GM12878 (cell line): ENCODE results near the gene PTAFR. TPM values are rescaled to one million over a fixed set of nuclear protein-coding genes. Genes with fewer than 3 reads are reported as not detected.

ENCODE experiments used
- ATAC-seq: fragments of 200-7000 bp; cut with Tn5 transposase; 3 replicates; pipeline ENCODE4 v1.9.1; 2020; ENCODE audit warnings: mild to moderate bottlenecking, moderate library complexity
- Bru-seq: library from RNA; stranded (reverse); fragments of 400-500 nt; gene quantifications from one replicate; lab custom pipeline; 2021; lab: Mats Ljungman, UMichigan
- BruChase-seq, 2 experiments: library from RNA; stranded (reverse); fragments of 400-500 nt; gene quantifications; one replicate each; lab custom pipeline; 2021; lab: Mats Ljungman, UMichigan
- BruUV-seq: library from RNA; stranded (reverse); fragments of 400-500 nt; replicated peaks from 2 replicates; lab custom pipeline; 2021; lab: Mats Ljungman, UMichigan
- CTCF ChIA-PET: fragments of 300-600 bp; sonication (Branson Sonifier 250); formaldehyde crosslinking; extraction: SDS; loops from one replicate; lab custom pipeline; 2021; ENCODE audit warnings: inconsistent platforms; lab: Yijun Ruan, JAX
- POLR2A ChIA-PET: fragments of 350-600 bp; formaldehyde crosslinking; extraction: SDS; loops from one replicate; lab custom pipeline; 2021; ENCODE audit warnings: inconsistent platforms; lab: Charles Lee
- RAD21 ChIA-PET: fragments of 300-600 bp; sonication (Branson Sonifier 250); formaldehyde crosslinking; loops from one replicate; lab custom pipeline; 2023; ENCODE audit warnings: antibody characterized with exemption; ENCODE audit not compliant: unreplicated experiment; lab: Charles Lee
- SMC1A ChIA-PET: fragments of 300-600 bp; sonication (Branson Sonifier 250); formaldehyde crosslinking; loops from one replicate; lab custom pipeline; 2023; ENCODE audit not compliant: unreplicated experiment, uncharacterized antibody; lab: Charles Lee
- DNase-seq: peaks from one replicate; pipeline ENCODE4 v3.0.0-alpha.2; 2011; ENCODE audit warnings: low read depth, low spot score
- FAIRE-seq: peaks from 3 replicates; lab custom pipeline; 2011; peaks lifted over from hg19 to GRCh38; lab: Jason Lieb, UNC
- H2AFZ ChIP-seq: 2 replicates; pipeline ENCODE4 v1.6.0; 2011; ENCODE audit warnings: low read depth, low read length, control low read depth; ENCODE audit not compliant: control insufficient read depth
- H3K27ac ChIP-seq: 2 replicates; pipeline ENCODE4 v1.5.1; 2011; ENCODE audit warnings: control low read depth; ENCODE audit not compliant: control insufficient read depth, insufficient read depth
- H3K27me3 ChIP-seq, 2 experiments: replicated peaks in 1 of 2; 2 replicates each; pipeline versions ENCODE4 v1.6.0 to v1.6.1; 2011; ENCODE audit warnings: low read length in 1 of 2; ENCODE audit not compliant: control insufficient read depth in 2 of 2, insufficient read depth in 2 of 2
- H3K36me3 ChIP-seq, 2 experiments: 2 replicates each; pipeline ENCODE4 v1.5.1; 2011; ENCODE audit warnings: low read length in 1 of 2; ENCODE audit not compliant: control insufficient read depth in 2 of 2, insufficient read depth in 2 of 2
- H3K4me1 ChIP-seq: 2 replicates; pipeline ENCODE4 v1.6.1; 2011; ENCODE audit warnings: mild to moderate bottlenecking, low read length, moderate library complexity, mixed read lengths; ENCODE audit not compliant: control insufficient read depth, insufficient read depth
- H3K4me2 ChIP-seq: 2 replicates; pipeline ENCODE4 v1.6.0; 2011; ENCODE audit warnings: control low read depth; ENCODE audit not compliant: control insufficient read depth, insufficient read depth
- H3K4me3 ChIP-seq: fragments of 200-600 bp; sonication (generic); 2 replicates; pipeline ENCODE4 v1.5.1; 2016
- H3K79me2 ChIP-seq: 2 replicates; pipeline ENCODE4 v1.6.0; 2011; ENCODE audit warnings: low read length; ENCODE audit not compliant: control insufficient read depth, insufficient read depth
- H3K9ac ChIP-seq: 2 replicates; pipeline ENCODE4 v1.8.0; 2011; ENCODE audit warnings: low read length, control low read depth, mixed read lengths; ENCODE audit not compliant: control insufficient read depth, insufficient read depth
- H3K9me3 ChIP-seq: replicated peaks from 3 replicates; pipeline ENCODE4 v1.5.1; 2011; ENCODE audit warnings: mild to moderate bottlenecking, low read length; ENCODE audit not compliant: control insufficient read depth, insufficient read depth
- H4K20me1 ChIP-seq: 2 replicates; pipeline ENCODE4 v1.6.0; 2011; ENCODE audit not compliant: control insufficient read depth, insufficient read depth
- ASH2L ChIP-seq: fragments of 300-600, 200-600 bp; sonication (generic); IDR thresholded peaks from 2 replicates; pipeline ENCODE4 v1.6.1; 2017; ENCODE audit warnings: low read depth, mild to moderate bottlenecking, borderline replicate concordance
- ATF2 ChIP-seq: IDR thresholded peaks from 2 replicates; pipeline ENCODE4 v1.6.1; 2012; ENCODE audit warnings: low read length, inconsistent platforms
- CHD2 ChIP-seq: IDR thresholded peaks from 2 replicates; pipeline ENCODE4 v1.6.1; 2011; ENCODE audit warnings: low read depth, low read length, improper control_type of control experiment, borderline replicate concordance
- FOXK2 ChIP-seq: fragments of 450-650 bp; IDR thresholded peaks from 2 replicates; pipeline ENCODE4 v1.6.1; 2017; ENCODE audit warnings: mild to moderate bottlenecking, moderate library complexity
- IKZF2 ChIP-seq, 2 experiments: fragments of 450-650 bp; IDR thresholded peaks; 2 replicates each; pipeline ENCODE4 v1.6.1; 2017; ENCODE audit warnings: mild to moderate bottlenecking in 2 of 2, moderate library complexity in 2 of 2
- LARP7 ChIP-seq: fragments of 450-650 bp; IDR thresholded peaks from 2 replicates; pipeline ENCODE4 v1.6.1; 2017; ENCODE audit warnings: mild to moderate bottlenecking
- MAX ChIP-seq: IDR thresholded peaks from 2 replicates; pipeline ENCODE4 v1.6.1; 2012; ENCODE audit warnings: low read depth, low read length, improper control_type of control experiment
- POLR2AphosphoS2 ChIP-seq: IDR thresholded peaks from 2 replicates; pipeline ENCODE4 v1.6.1; 2011; ENCODE audit warnings: low read depth, mild to moderate bottlenecking, low read length, improper control_type of control experiment, moderate library complexity
- SMAD1 ChIP-seq: fragments of 450-650 bp; IDR thresholded peaks from 2 replicates; pipeline ENCODE4 v1.6.1; 2018; ENCODE audit warnings: mild to moderate bottlenecking, low read depth; ENCODE audit not compliant: partially characterized antibody
- SMAD5 ChIP-seq: IDR thresholded peaks from 2 replicates; pipeline ENCODE4 v1.6.1; 2016; ENCODE audit warnings: antibody characterized with exemption, low read depth
- WGBS: methylation state at CpG from one replicate; pipeline ENCODE4 v1.1.6; 2016; ENCODE audit warnings: low lambda C conversion rate; ENCODE audit not compliant: insufficient replicate concordance, insufficient coverage; ENCODE audit errors: missing lambda C conversion rate; 5-methylcytosine and 5-hydroxymethylcytosine counted together
- in situ Hi-C: fragments of 300-500 bp; cut with MboI; formaldehyde crosslinking; loops from 9 replicates; pipeline ENCODE4 v1.14.3; 2018; ENCODE audit warnings: mixed read lengths
- intact Hi-C: fragments of 100-400 bp; cut with micrococcal nuclease; formaldehyde crosslinking; loops from one replicate; pipeline ENCODE4 v1.14.2; 2022; ENCODE audit not compliant: unreplicated experiment
- long read RNA-seq, 2 experiments: library from polyadenylated mRNA; unstranded; transcript quantifications; one replicate each; pipeline ENCODE4 v2.0.0, GENCODE V29; 2019 to 2020
- polyA minus RNA-seq, 3 experiments: library from RNA; depleted of rRNA, polyadenylated mRNA; stranded (reverse); fragments of >200 nt; gene quantifications; 2 replicates each; pipeline ENCODE4 v1.2.3, GENCODE V29; 2011
- polyA plus RNA-seq, 11 experiments: library from polyadenylated mRNA; depleted of rRNA in 4 of 11; unstranded in 6 of 11; stranded (reverse) in 5 of 11; fragments of >200 nt; fragmentation: Nextera tagmentation in 4 of 11; fragmentation: Illumina TruSeq in 1 of 11; extraction: Ambion mirVana in 4 of 11; extraction: Trizol in 1 of 11; gene quantifications; 1 replicate in 1 of 11; 2 replicates in 10 of 11; pipeline versions ENCODE4 v1.2.1 to v1.2.3, GENCODE V29; 2011 to 2016; ENCODE audit warnings: inconsistent platforms in 2 of 11, missing spikeins in 2 of 11, low read depth in 1 of 11
- total RNA-seq, 4 experiments: library from RNA; depleted of rRNA in 3 of 4; stranded (reverse); fragments of >200 nt in 3 of 4; fragmentation: Illumina TruSeq in 1 of 4; extraction: Trizol in 1 of 4; gene quantifications; 2 replicates each; pipeline versions ENCODE4 v1.2.1 to v1.2.3, GENCODE V29; 2013 to 2021
- TF ChIP-seq, protein P1 (sequence below): fragments of 450-650 bp; conservative IDR thresholded peaks from 2 replicates; pipeline ENCODE4 v1.6.1; 2017; ENCODE audit warnings: mild to moderate bottlenecking, moderate library complexity

The PTAFR gene, protein sequence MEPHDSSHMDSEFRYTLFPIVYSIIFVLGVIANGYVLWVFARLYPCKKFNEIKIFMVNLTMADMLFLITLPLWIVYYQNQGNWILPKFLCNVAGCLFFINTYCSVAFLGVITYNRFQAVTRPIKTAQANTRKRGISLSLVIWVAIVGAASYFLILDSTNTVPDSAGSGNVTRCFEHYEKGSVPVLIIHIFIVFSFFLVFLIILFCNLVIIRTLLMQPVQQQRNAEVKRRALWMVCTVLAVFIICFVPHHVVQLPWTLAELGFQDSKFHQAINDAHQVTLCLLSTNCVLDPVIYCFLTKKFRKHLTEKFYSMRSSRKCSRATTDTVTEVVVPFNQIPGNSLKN
- total RNA-seq (2013; cell fraction: nucleolus; rRNA removed): 63.0 and 72.4 TPM in 2 replicates
- total RNA-seq (2014; rRNA removed): 18.1 and 23.9 TPM in 2 replicates
- 20.1 and 20.2 TPM in 2 replicates for total RNA-seq (2014; rRNA removed; fragmentation: Illumina TruSeq; extraction: Trizol)
- total RNA-seq (2021): 25.5 and 28.4 TPM in 2 replicates
- 5.8 TPM for polyA plus RNA-seq (2011; ENCODE audit: low read depth)
- polyA plus RNA-seq (2011; rRNA removed): 167 and 251 TPM in 2 replicates
- polyA plus RNA-seq (2011; cell fraction: cytosol; rRNA removed): 376 and 431 TPM in 2 replicates
- polyA plus RNA-seq (2011; cell fraction: nucleus; rRNA removed): 49.8 and 57.4 TPM in 2 replicates
- 7.3 and 10.0 TPM in 2 replicates for polyA plus RNA-seq (2012)
- polyA plus RNA-seq (2014; fragmentation: Illumina TruSeq; extraction: Trizol): 30.6 and 31.1 TPM in 2 replicates
- 10 to 100 TPM; 29.8 to 57.7 TPM for polyA plus RNA-seq (2014; fragmentation: Nextera tagmentation; extraction: Ambion mirVana)
- 25.5 and 31.3 TPM in 2 replicates for polyA plus RNA-seq (2014; rRNA removed)
- 10 to 100 TPM; 17.5 to 18.2 TPM for polyA plus RNA-seq (2016; fragmentation: Nextera tagmentation; extraction: Ambion mirVana)
- polyA minus RNA-seq (2011; rRNA and poly(A)+ RNA removed): 334 and 394 TPM in 2 replicates
- 67.7 and 82.6 TPM in 2 replicates for polyA minus RNA-seq (2011; cell fraction: cytosol; rRNA and poly(A)+ RNA removed)
- 16.6 and 29.9 TPM in 2 replicates for polyA minus RNA-seq (2011; cell fraction: nucleus; rRNA and poly(A)+ RNA removed)
- Bru-seq, nascent RNA: percentile 77 among the genes with signal in this experiment
- percentile 76 among the genes with signal in this experiment for BruChase-seq, experiment 1, labeled RNA remaining after a 6-hour chase
- BruChase-seq, experiment 2, labeled RNA remaining after a 2-hour chase: percentile 79 among the genes with signal in this experiment
- long read RNA-seq, experiment 1, full-length matches to known transcripts: 54 of 65 reads
- long read RNA-seq, experiment 1, partial matches to known transcripts: 0 of 65 reads
- long read RNA-seq, experiment 1, other reads (novel, unspliced or antisense): 11 of 65 reads
- long read RNA-seq, experiment 2, full-length matches to known transcripts: 180 of 266 reads
- long read RNA-seq, experiment 2, partial matches to known transcripts: 1 of 266 reads
- long read RNA-seq, experiment 2, other reads (novel, unspliced or antisense): 85 of 266 reads

DNA sequence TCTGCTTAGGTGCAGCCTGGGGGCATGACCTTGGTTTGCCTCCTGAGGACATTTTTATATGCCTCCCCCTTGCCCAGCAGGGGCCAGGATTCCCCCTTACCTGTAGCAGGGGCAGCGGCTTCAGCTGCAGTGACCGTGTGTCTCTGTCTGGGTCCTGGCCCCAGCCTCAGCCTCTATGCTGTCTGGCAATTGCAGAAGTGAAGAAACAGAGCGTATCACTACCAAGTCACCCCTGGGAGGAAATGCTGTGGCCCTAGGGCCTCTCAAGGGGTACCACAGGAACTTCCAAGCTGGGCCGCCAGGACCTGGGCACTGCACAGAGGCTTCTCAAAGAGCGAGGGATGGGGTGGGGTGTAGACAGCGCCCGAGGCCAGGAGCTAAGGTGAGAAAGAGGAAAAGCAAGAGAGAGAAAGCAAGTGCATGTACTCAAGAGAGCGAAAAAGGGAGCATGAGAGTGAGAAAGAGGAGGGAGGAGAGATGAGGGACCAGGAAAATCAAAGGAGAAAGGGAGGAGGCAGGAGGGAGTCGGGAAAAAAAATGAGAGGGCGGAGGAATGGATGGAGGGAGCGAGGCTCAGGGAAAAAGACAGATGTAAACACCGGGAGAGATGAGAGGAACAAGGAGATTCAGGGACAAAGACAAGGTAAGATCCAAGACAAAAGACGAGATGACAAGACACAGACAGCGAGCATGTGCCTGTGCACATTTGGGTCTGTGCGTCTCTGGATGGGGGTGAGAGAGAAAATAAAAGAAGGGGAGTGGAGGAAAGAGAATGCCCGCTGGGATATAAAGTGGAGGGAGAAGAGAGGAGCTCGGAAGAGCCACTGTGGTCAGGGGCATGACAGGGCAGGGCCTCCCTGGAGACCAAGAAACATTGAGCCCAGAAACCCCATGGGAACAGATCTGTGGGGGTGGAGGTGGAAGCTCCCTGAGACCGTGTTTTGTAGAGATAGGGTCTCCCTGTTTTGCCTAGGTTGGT is at the start of gene PTAFR:
Gene PTAFR, minus strand, starts transcription at position 199 of the 979 bp plus-strand sequence. CDS start 25,669 bp downstream, outside the sequence.
- in situ Hi-C loops: no loop called here
- 9% methylated on average over 18 of the region's 18 CpGs for WGBS
- POLR2A ChIA-PET: interaction anchor here (0.6 to 7.3 kb wide), 10 partner anchors 10 to 85 kb away, joined by 3 to 64 read pairs (median 4); partner anchors contain the start of gene DNAJC8
- H3K27ac ChIP-seq: peak within 1 kb of the TSS; percentile 56
- H4K20me1 ChIP-seq: no peaks in the 10 kb centered on the region
- H3K36me3 ChIP-seq: 0 out of 4 replicates have a peak, but pooled peaks cover 0 to under 1% of the 10 kb centered on the region in 2 experiments
- peak; percentile 72 for ATAC-seq
- no peaks in the 10 kb centered on the region for H3K9me3 ChIP-seq
- intact Hi-C loops: loop anchor here (1.0 to 10.0 kb wide), 2 partner anchors 23 to 312 kb away; no protein-coding TSS in a partner anchor
- DNase-seq: no peak
- SMC1A ChIA-PET: interaction anchor here (0.7 to 6.9 kb wide), 13 partner anchors 8 to 87 kb away, joined by 3 to 101 read pairs (median 5); partner anchors contain the start of gene EYA3
- peak within 1 kb of the TSS; percentile 48; the same call in 1 of the 2 replicates for H3K4me3 ChIP-seq
- BruUV-seq: no TSS peak
- H3K79me2 ChIP-seq: peaks cover 8% of the 10 kb centered on the region
- no peaks in the 10 kb centered on the region for H3K27me3 ChIP-seq
- peak within 1 kb of the TSS; percentile 61 for H3K9ac ChIP-seq
- no peak for FAIRE-seq
- H2AFZ ChIP-seq: peak within 1 kb of the TSS; percentile 57
- peaks cover 59% of the 10 kb centered on the region for H3K4me1 ChIP-seq
- CTCF ChIA-PET: interaction anchor here (0.6 to 2.3 kb wide), 11 partner anchors 11 to 182 kb away, joined by 3 to 10 read pairs (median 5); no protein-coding TSS in a partner anchor
- RAD21 ChIA-PET: interaction anchor here (0.6 to 9.6 kb wide), 13 partner anchors 7 to 87 kb away, joined by 3 to 139 read pairs (median 4); partner anchors contain the start of genes ATP5IF1 and EYA3
- peak within 1 kb of the TSS; percentile 97 for H3K4me2 ChIP-seq
- peak; percentile 90 to 92 for TF ChIP-seq IKZF2 (IDR thresholded peaks at IDR 0.05)
- TF ChIP-seq LARP7: peak; percentile 28; the same call in 1 of the 2 replicates
- no peak for TF ChIP-seq FOXK2
- peak; percentile 35; the same call in 1 of the 2 replicates for TF ChIP-seq SMAD5
- peak; percentile 69 for TF ChIP-seq SMAD1
- TF ChIP-seq ATF2: no peak
- peak; percentile 38; the same call in 1 of the 2 replicates for TF ChIP-seq CHD2
- peak; percentile 7; the same call in 1 of the 2 replicates for TF ChIP-seq MAX
- TF ChIP-seq POLR2AphosphoS2: no peak; the same call in 1 of the 2 replicates
- TF ChIP-seq ASH2L: no peak
- TF ChIP-seq, protein P1, sequence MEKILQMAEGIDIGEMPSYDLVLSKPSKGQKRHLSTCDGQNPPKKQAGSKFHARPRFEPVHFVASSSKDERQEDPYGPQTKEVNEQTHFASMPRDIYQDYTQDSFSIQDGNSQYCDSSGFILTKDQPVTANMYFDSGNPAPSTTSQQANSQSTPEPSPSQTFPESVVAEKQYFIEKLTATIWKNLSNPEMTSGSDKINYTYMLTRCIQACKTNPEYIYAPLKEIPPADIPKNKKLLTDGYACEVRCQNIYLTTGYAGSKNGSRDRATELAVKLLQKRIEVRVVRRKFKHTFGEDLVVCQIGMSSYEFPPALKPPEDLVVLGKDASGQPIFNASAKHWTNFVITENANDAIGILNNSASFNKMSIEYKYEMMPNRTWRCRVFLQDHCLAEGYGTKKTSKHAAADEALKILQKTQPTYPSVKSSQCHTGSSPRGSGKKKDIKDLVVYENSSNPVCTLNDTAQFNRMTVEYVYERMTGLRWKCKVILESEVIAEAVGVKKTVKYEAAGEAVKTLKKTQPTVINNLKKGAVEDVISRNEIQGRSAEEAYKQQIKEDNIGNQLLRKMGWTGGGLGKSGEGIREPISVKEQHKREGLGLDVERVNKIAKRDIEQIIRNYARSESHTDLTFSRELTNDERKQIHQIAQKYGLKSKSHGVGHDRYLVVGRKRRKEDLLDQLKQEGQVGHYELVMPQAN: no peak; the same call in 1 of the 2 replicates
